NCI-H1105 (cell line): Measurements from ENCODE around the gene HES7.
A peak's percentile ranks its signal among the peaks of the same experiment; 100 is the strongest.
"Not testable (repeated sequence)": the region's sequence is repeated elsewhere in the genome, so short reads cannot be mapped to it uniquely, and the experiment has no call there.

ENCODE experiments used
- DNase-seq: peaks from one replicate; lab custom pipeline; 2025; lab: John Stamatoyannopoulos, UW

HES7 gene

GRCh38 chr17:8122422-8122923 lies 1.4 kb downstream of the HES7 start:
- no peak for DNase-seq

- peak; percentile 37 for DNase-seq
Measured at GRCh38 chr17:8121681-8122421, 2.1 kb downstream of the HES7 start.

- DNase-seq, result no peak
Measured at GRCh38 chr17:8121407-8121680, 2.6 kb downstream of the HES7 start.

GRCh38 chr17:8120520-8121406 lies 3.1 kb downstream of the HES7 start:
- DNase-seq, result peak; percentile 65

- peak; percentile 89 for DNase-seq
Measured at GRCh38 chr17:8119581-8120519, 4.1 kb downstream of the HES7 start.

- DNase-seq, result peak; percentile 83
Measured at GRCh38 chr17:8118769-8119580, 4.9 kb downstream of the HES7 start.

- no peak for DNase-seq
Measured at GRCh38 chr17:8117980-8118768, 5.7 kb downstream of the HES7 start, which contains the start of gene ALOXE3. Gene ALOXE3 (minus strand): TSS chr17:8118514. CDS start chr17:8117990, 524 bp downstream.

GRCh38 chr17:8117367-8117979 lies 6.4 kb downstream of the HES7 start:
- no peak for DNase-seq

GRCh38 chr17:8116776-8117175 lies 7.1 kb downstream of the HES7 start:
- no peak for DNase-seq

GRCh38 chr17:8110907-8111306 lies 13.0 kb downstream of the HES7 start:
- no peak for DNase-seq

GRCh38 chr17:8110456-8110804 lies 13.5 kb downstream of the HES7 start:
- no peak for DNase-seq

- DNase-seq, result peak; percentile 58
Measured at GRCh38 chr17:8109661-8110455, 14.0 kb downstream of the HES7 start.

- DNase-seq, result no peak
Measured at GRCh38 chr17:8108972-8109660, 14.8 kb downstream of the HES7 start.

- DNase-seq, result not testable (repeated sequence)
Measured at GRCh38 chr17:8106980-8107379, 16.9 kb downstream of the HES7 start.

GRCh38 chr17:8105957-8106398 lies 17.9 kb downstream of the HES7 start:
- no peak for DNase-seq

GRCh38 chr17:8104911-8105310 lies 19.0 kb downstream of the HES7 start:
- no peak for DNase-seq

- DNase-seq, result no peak
Measured at GRCh38 chr17:8103549-8103948, 20.4 kb downstream of the HES7 start.

GRCh38 chr17:8101721-8102120 lies 22.2 kb downstream of the HES7 start:
- DNase-seq, result no peak
